ENCODE data around the gene ESM1.
"Not testable (repeated sequence)": the region's sequence is repeated elsewhere in the genome, so short reads cannot be mapped to it uniquely, and the experiment has no call there.

Gene ESM1

DNA sequence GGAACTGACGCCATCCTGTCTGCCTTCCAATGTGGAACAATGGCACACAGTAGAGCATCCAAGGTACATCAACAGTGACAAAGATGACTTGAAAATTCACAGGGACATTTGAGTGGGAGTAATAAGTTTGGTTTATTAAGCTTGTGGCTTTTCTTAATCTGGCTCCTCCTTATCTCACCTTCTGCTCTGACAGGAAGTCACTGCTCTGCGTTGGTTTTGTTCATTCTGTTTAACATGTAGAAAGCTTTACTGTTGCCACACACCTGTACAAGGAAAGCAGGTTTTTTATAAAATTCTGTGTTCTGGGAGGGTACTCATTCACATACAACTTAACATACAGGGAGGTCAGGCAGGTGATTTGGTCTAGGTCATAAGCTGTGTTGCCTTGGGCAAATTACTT is 37.1 kb upstream of the ESM1 start:
- H3K27ac ChIP-seq (ENCODE audit: insufficient read depth in 1 of 2, low read depth in 1 of 2, low read length in 2 of 2, poor library complexity in 1 of 2, severe bottlenecking in 2 of 2) = no peak overlapping the region
- H3K27me3 ChIP-seq (replicated peaks in 2 of 5; ENCODE audit: control insufficient read depth in 4 of 5, insufficient read depth in 5 of 5, low read length in 4 of 5) = no peaks in the 10 kb centered on the region
- no peaks in the 10 kb centered on the region for H3K36me3 ChIP-seq (ENCODE audit: control insufficient read depth in 4 of 4, insufficient read depth in 4 of 4, low read length in 3 of 4)
- peaks cover 6 to 26% (median 13%) of the 10 kb centered on the region in 4 experiments for H3K4me1 ChIP-seq (ENCODE audit: control extremely low read depth in 1 of 4, control insufficient read depth in 4 of 4, insufficient read depth in 4 of 4, low read length in 3 of 4)
- ChIA-PET POLR2A (no interaction called here), CTCF (interaction anchor here (0.9 to 1.2 kb wide), 3 partner anchors 14 to 124 kb away, joined by 3 to 4 read pairs (median 4); no protein-coding TSS in a partner anchor)
- H3K9me3 ChIP-seq (ENCODE audit: control extremely low read depth in 1 of 5, control insufficient read depth in 4 of 5, insufficient read depth in 2 of 5, low read depth in 1 of 5, low read length in 4 of 5) = no peaks in the 10 kb centered on the region
- peak in 2 of 3 donors; percentile 26 to 48 for DNase-seq
- 100% methylated on average over 1 of the region's 2 CpGs for WGBS (ENCODE audit: insufficient coverage)
- no peak overlapping the region for H3K4me3 ChIP-seq (ENCODE audit: control insufficient read depth in 1 of 7, extremely low read depth in 1 of 7, insufficient read depth in 4 of 7, low read depth in 2 of 7, low read length in 6 of 7)

DNA sequence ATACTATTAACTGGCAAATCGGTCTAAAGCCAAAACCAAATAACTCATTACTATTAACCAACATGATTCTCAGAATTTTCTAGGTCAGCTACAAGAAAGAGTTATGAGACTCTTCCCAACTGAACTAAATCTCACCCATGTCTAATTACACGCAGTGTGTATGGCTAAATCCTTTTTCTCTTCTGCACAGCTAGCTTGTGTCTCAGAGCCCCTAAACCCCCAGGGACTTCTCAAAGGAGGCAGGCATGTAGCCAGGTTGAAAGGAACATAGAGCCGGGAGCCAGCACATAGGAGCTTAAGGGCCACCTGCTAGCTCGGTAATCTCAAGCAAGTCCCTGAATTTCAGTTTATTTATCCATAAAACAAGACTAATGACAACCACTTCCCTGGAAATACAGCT is 36.4 kb upstream of the ESM1 start:
- no peaks in the 10 kb centered on the region for H3K27me3 ChIP-seq (replicated peaks in 2 of 5; ENCODE audit: control insufficient read depth in 4 of 5, insufficient read depth in 5 of 5, low read length in 4 of 5)
- no peaks in the 10 kb centered on the region for H3K9me3 ChIP-seq (ENCODE audit: control extremely low read depth in 1 of 5, control insufficient read depth in 4 of 5, insufficient read depth in 2 of 5, low read depth in 1 of 5, low read length in 4 of 5)
- H3K4me1 ChIP-seq (ENCODE audit: control extremely low read depth in 1 of 4, control insufficient read depth in 4 of 4, insufficient read depth in 4 of 4, low read length in 3 of 4) = peaks cover 2 to 20% (median 7%) of the 10 kb centered on the region in 4 experiments
- POLR2A ChIA-PET = no interaction called here
- CTCF ChIA-PET = interaction anchor here (0.9 to 1.2 kb wide), 3 partner anchors 13 to 124 kb away, joined by 3 to 4 read pairs (median 3); no protein-coding TSS in a partner anchor
- DNase-seq = no peak
- WGBS (ENCODE audit: insufficient coverage) = 100% methylated on average over 4 of the region's 4 CpGs
- H3K4me3 ChIP-seq (ENCODE audit: control insufficient read depth in 1 of 7, extremely low read depth in 1 of 7, insufficient read depth in 4 of 7, low read depth in 2 of 7, low read length in 6 of 7) = no peak overlapping the region
- no peaks in the 10 kb centered on the region for H3K36me3 ChIP-seq (ENCODE audit: control insufficient read depth in 4 of 4, insufficient read depth in 4 of 4, low read length in 3 of 4)
- no peak overlapping the region for H3K27ac ChIP-seq (ENCODE audit: insufficient read depth in 1 of 2, low read depth in 1 of 2, low read length in 2 of 2, poor library complexity in 1 of 2, severe bottlenecking in 2 of 2)

DNA sequence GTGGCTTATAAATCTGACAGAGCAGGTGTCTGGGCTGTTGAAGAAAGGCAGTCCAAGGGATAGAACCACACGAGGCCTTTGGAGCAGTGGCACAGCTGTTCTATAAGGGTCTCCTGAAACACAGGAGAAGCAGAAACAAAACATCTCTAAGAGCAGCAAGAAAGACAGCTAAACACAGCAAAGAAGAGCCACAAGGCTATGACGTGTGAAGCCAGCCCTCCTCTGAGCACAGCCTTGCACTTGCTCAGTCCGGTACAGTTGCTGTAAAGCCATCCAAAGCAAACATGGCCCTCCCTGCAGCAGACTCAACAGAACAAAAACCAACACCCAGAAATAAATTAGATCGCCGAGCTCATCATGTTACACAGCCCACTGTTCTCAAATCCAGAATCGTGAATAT is 36.0 kb upstream of the ESM1 start:
- H3K27me3 ChIP-seq (replicated peaks in 2 of 5; ENCODE audit: control insufficient read depth in 4 of 5, insufficient read depth in 5 of 5, low read length in 4 of 5) = no peaks in the 10 kb centered on the region
- CTCF ChIA-PET = interaction anchor here (0.9 to 1.2 kb wide), 3 partner anchors 13 to 125 kb away, joined by 3 to 4 read pairs (median 3); no protein-coding TSS in a partner anchor
- no peak overlapping the region for H3K27ac ChIP-seq (ENCODE audit: insufficient read depth in 1 of 2, low read depth in 1 of 2, low read length in 2 of 2, poor library complexity in 1 of 2, severe bottlenecking in 2 of 2)
- POLR2A ChIA-PET = no interaction called here
- no peak overlapping the region for H3K4me3 ChIP-seq (ENCODE audit: control insufficient read depth in 1 of 7, extremely low read depth in 1 of 7, insufficient read depth in 4 of 7, low read depth in 2 of 7, low read length in 6 of 7)
- peaks cover 0 to 16% (median 4%) of the 10 kb centered on the region in 4 experiments for H3K4me1 ChIP-seq (ENCODE audit: control extremely low read depth in 1 of 4, control insufficient read depth in 4 of 4, insufficient read depth in 4 of 4, low read length in 3 of 4)
- DNase-seq = no peak
- WGBS (ENCODE audit: insufficient coverage) = 95% methylated on average over 4 of the region's 6 CpGs
- H3K9me3 ChIP-seq (ENCODE audit: control extremely low read depth in 1 of 5, control insufficient read depth in 4 of 5, insufficient read depth in 2 of 5, low read depth in 1 of 5, low read length in 4 of 5) = no peaks in the 10 kb centered on the region
- no peaks in the 10 kb centered on the region for H3K36me3 ChIP-seq (ENCODE audit: control insufficient read depth in 4 of 4, insufficient read depth in 4 of 4, low read length in 3 of 4)

DNA sequence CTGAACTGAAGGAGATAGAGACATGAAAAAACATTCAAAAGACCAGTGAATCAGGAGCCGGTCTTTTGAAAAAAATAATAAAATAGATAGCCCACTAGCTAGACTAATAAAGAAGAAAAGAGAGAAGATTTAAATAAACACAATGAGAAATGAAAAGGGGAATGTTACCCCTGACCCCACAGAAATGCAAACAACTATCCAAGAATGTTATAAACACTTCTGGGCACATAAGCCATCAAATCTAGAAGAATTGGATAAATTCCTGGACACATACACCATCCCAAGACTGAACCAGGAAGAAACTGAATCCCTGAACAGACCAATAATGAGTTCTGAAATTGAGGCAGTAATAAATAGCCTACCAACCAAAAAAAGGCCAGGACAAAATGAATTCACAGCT is 24.8 kb upstream of the ESM1 start:
- DNase-seq; CTCF ChIA-PET; POLR2A ChIA-PET; H3K9me3 ChIP-seq (ENCODE audit: control extremely low read depth in 1 of 5, control insufficient read depth in 4 of 5, insufficient read depth in 2 of 5, low read depth in 1 of 5, low read length in 4 of 5); H3K27ac ChIP-seq (ENCODE audit: insufficient read depth in 1 of 2, low read depth in 1 of 2, low read length in 2 of 2, poor library complexity in 1 of 2, severe bottlenecking in 2 of 2); H3K4me1 ChIP-seq (ENCODE audit: control extremely low read depth in 1 of 4, control insufficient read depth in 4 of 4, insufficient read depth in 4 of 4, low read length in 3 of 4); H3K27me3 ChIP-seq (replicated peaks in 2 of 5; ENCODE audit: control insufficient read depth in 4 of 5, insufficient read depth in 5 of 5, low read length in 4 of 5); H3K36me3 ChIP-seq (ENCODE audit: control insufficient read depth in 4 of 4, insufficient read depth in 4 of 4, low read length in 3 of 4); H3K4me3 ChIP-seq (ENCODE audit: control insufficient read depth in 1 of 7, extremely low read depth in 1 of 7, insufficient read depth in 4 of 7, low read depth in 2 of 7, low read length in 6 of 7): not testable (repeated sequence)
- no CpG with 5 or more reads among the region's 1 CpG for WGBS (ENCODE audit: insufficient coverage)

DNA sequence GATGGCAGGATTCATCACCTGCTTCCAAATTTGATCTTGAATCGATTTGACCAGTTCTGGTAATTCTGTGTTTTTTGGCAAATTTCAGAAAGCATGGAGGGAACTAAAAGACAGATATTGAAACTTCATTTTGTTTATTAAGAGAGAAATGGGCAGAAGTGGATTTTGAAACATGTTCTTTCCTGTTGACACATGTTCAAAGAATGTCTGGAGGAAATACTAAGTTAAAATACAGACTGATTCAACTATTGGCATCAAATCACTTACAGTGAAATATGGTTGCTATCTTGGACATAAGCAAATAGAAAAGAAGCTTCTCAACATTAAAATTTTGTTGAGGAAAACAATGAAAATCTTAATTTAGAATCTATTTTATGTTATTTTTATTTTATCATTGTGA is 19.3 kb upstream of the ESM1 start:
- CTCF ChIA-PET = no interaction called here
- POLR2A ChIA-PET = no interaction called here
- WGBS (ENCODE audit: insufficient coverage) = 100% methylated on average over 1 of the region's 1 CpG
- Histone ChIP-seq H3K27ac (ENCODE audit: insufficient read depth in 1 of 2, low read depth in 1 of 2, low read length in 2 of 2, poor library complexity in 1 of 2, severe bottlenecking in 2 of 2) (no peak overlapping the region), H3K36me3 (ENCODE audit: control insufficient read depth in 4 of 4, insufficient read depth in 4 of 4, low read length in 3 of 4) (no peaks in the 10 kb centered on the region), H3K4me3 (ENCODE audit: control insufficient read depth in 1 of 7, extremely low read depth in 1 of 7, insufficient read depth in 4 of 7, low read depth in 2 of 7, low read length in 6 of 7) (no peak overlapping the region), H3K4me1 (ENCODE audit: control extremely low read depth in 1 of 4, control insufficient read depth in 4 of 4, insufficient read depth in 4 of 4, low read length in 3 of 4) (no peaks in the 10 kb centered on the region), H3K27me3 (replicated peaks in 2 of 5; ENCODE audit: control insufficient read depth in 4 of 5, insufficient read depth in 5 of 5, low read length in 4 of 5) (peaks cover 0 to 1% (median 0%) of the 10 kb centered on the region in 5 experiments), H3K9me3 (ENCODE audit: control extremely low read depth in 1 of 5, control insufficient read depth in 4 of 5, insufficient read depth in 2 of 5, low read depth in 1 of 5, low read length in 4 of 5) (peaks cover 0 to 4% (median 0%) of the 10 kb centered on the region in 5 experiments)
- DNase-seq = no peak

DNA sequence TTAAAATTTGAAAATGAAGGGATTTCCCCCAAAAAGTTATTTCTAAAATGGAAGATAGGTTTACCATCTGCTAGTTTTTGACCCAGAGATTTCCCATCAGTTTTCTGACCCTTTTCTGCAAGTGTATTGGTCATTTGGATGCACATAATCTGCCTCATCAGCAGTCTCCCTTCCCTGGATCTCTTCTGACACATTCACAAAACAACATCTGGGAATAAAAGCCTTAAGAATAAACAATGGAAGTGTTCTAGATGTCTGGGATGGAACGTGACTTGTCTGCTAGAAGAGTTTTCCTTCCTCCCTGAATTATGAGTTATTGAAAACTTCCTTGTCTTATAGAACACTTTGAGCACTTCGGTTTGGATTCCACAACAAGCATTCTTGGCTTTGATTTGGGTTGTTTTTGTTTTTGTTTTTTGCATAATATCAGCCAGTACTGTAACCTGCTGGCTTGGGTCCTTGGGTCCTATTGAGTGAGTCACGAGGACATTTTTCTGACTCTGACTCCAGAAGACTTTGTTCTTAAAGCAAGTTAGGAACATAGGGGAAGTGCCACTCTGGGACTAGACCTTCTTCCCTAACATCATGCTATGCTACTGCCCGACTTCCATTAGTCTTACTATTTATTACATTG is 18.2 kb upstream of the ESM1 start:
- WGBS (ENCODE audit: insufficient coverage) = 70% methylated on average over 2 of the region's 4 CpGs
- H3K36me3 ChIP-seq (ENCODE audit: control insufficient read depth in 4 of 4, insufficient read depth in 4 of 4, low read length in 3 of 4) = no peaks in the 10 kb centered on the region
- CTCF ChIA-PET = no interaction called here
- H3K4me3 ChIP-seq (ENCODE audit: control insufficient read depth in 1 of 7, extremely low read depth in 1 of 7, insufficient read depth in 4 of 7, low read depth in 2 of 7, low read length in 6 of 7) = no peak overlapping the region
- no peaks in the 10 kb centered on the region for H3K4me1 ChIP-seq (ENCODE audit: control extremely low read depth in 1 of 4, control insufficient read depth in 4 of 4, insufficient read depth in 4 of 4, low read length in 3 of 4)
- no peak overlapping the region for H3K27ac ChIP-seq (ENCODE audit: insufficient read depth in 1 of 2, low read depth in 1 of 2, low read length in 2 of 2, poor library complexity in 1 of 2, severe bottlenecking in 2 of 2)
- peaks cover 0 to 1% (median 0%) of the 10 kb centered on the region in 5 experiments for H3K27me3 ChIP-seq (replicated peaks in 2 of 5; ENCODE audit: control insufficient read depth in 4 of 5, insufficient read depth in 5 of 5, low read length in 4 of 5)
- H3K9me3 ChIP-seq (ENCODE audit: control extremely low read depth in 1 of 5, control insufficient read depth in 4 of 5, insufficient read depth in 2 of 5, low read depth in 1 of 5, low read length in 4 of 5) = peaks cover 0 to 4% (median 0%) of the 10 kb centered on the region in 5 experiments
- no peak for DNase-seq
- POLR2A ChIA-PET = no interaction called here

DNA sequence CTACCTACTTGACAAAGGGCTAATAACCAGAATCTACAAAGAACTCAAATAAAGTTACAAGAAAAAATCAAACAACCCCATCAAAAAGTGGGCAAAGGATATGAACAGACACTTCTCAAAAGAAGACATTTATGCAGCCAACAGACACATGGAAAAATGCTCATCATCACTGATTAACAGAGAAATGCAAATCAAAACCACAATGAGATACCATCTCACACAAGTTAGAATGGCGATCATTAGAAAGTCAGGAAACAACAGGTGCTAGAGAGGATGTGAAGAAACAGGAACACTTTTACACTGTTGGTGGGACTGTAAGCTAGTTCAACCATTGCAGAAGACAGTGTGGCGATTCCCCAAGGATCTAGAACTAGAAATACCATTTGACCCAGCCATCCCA is 16.8 kb upstream of the ESM1 start:
- CTCF ChIA-PET; H3K4me3 ChIP-seq (ENCODE audit: control insufficient read depth in 1 of 7, extremely low read depth in 1 of 7, insufficient read depth in 4 of 7, low read depth in 2 of 7, low read length in 6 of 7); H3K4me1 ChIP-seq (ENCODE audit: control extremely low read depth in 1 of 4, control insufficient read depth in 4 of 4, insufficient read depth in 4 of 4, low read length in 3 of 4); H3K36me3 ChIP-seq (ENCODE audit: control insufficient read depth in 4 of 4, insufficient read depth in 4 of 4, low read length in 3 of 4); H3K27me3 ChIP-seq (replicated peaks in 2 of 5; ENCODE audit: control insufficient read depth in 4 of 5, insufficient read depth in 5 of 5, low read length in 4 of 5); POLR2A ChIA-PET; H3K27ac ChIP-seq (ENCODE audit: insufficient read depth in 1 of 2, low read depth in 1 of 2, low read length in 2 of 2, poor library complexity in 1 of 2, severe bottlenecking in 2 of 2); DNase-seq; H3K9me3 ChIP-seq (ENCODE audit: control extremely low read depth in 1 of 5, control insufficient read depth in 4 of 5, insufficient read depth in 2 of 5, low read depth in 1 of 5, low read length in 4 of 5): not testable (repeated sequence)
- WGBS (ENCODE audit: insufficient coverage) = no CpG with 5 or more reads among the region's 2 CpGs
